GM19468 (cell line): Measurements from ENCODE around the gene SPATS2L.

Experiments
- ATAC-seq: cut with Tn5 transposase; IDR thresholded peaks from one replicate; pipeline ENCODE4 v1.9.1; 2021; ENCODE audit warnings: mild to moderate bottlenecking, moderate library complexity, moderate number of reproducible peaks; ENCODE audit not compliant: unreplicated experiment; ENCODE audit errors: extremely low read depth

Gene SPATS2L

DNA sequence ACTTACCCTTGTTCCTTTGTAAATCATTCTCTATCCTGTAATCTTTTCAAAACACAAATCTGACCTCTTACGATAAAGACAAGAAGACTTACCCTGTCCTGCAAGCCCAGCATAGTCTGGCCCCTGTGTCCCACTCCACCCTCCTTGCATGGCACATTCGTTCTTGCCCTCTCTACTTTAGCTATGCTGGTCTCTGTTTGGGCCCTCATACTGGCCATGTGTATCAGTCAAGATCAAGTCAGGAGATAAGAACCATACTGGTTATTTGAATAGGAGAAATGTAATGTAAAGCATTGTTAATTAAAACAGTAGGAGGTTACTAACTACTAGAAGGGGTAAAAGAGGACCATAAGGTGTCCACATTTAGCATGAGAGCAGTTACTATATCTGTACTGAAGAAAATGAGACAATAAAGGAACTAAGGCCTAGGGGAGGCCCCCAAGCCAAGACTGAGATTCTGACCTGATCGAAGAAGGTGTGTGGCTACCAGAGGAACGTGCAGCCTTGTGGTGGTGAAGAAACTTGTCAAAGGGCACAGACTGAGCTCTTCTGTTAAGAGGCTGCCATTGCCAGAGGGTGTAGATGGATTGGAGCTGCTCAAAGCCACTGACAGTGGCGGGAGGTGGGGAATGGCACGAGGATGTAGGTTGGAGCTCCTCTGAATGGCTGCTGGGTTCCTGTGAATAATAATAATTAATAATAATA is 122.6 kb downstream of the SPATS2L start:
- ATAC-seq = no peak

- ATAC-seq = no peak
Measured at GRCh38 chr2:200430017-200430416, 123.5 kb downstream of the SPATS2L start.

DNA sequence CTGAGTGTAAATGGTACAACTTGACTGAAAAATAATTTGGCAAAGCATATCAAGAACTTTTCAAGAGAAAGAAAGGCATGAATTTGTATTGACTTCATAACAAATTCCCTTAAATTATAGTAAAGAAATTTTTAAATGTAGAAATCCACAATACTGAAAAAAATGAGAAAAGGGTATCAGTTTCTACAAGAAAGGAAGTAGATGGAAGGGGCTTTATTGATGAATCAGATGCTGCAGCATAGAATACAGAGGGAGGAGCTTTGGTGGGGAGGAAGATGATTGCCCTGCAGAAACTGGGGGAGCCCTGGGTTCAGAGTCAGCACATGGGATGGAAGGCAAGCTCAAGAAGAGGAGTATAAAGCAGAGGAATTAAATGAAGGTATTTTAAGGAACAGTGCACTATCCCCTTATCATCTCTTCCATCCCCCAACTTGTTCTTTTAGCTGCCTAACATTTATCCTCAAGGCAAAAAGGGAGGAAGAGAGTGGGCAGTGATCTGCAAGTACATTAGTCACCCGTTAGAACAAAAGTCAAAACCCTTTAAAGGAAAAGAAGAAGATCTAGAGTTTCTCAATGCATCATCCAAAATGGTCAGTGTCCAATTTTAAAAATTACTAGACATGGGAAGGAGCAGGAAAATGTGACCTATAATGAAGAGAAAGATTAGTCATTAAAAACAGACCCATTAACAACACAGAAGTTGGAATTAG is 125.7 kb downstream of the SPATS2L start:
- no peak for ATAC-seq

- no peak for ATAC-seq
Measured at GRCh38 chr2:200435379-200435778, 128.9 kb downstream of the SPATS2L start.

DNA sequence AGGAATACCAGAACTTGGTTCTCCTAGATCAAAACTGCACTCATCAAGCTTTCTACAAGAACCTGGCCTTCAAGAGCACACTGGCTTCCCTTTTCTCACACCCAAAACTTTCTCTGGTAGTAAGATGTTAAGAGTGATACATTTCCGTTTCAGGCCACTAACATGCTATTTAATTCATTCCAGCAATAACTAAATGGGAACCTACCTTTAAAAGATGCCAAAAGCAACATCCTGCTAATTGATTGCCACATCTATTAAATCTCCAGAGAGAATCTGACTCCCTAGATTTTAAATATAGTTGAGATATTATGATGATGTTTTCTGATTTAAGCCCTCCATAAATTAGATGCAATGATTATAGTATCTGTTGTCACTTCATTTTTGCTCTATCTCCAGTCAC is 131.8 kb downstream of the SPATS2L start:
- ATAC-seq = no peak

DNA sequence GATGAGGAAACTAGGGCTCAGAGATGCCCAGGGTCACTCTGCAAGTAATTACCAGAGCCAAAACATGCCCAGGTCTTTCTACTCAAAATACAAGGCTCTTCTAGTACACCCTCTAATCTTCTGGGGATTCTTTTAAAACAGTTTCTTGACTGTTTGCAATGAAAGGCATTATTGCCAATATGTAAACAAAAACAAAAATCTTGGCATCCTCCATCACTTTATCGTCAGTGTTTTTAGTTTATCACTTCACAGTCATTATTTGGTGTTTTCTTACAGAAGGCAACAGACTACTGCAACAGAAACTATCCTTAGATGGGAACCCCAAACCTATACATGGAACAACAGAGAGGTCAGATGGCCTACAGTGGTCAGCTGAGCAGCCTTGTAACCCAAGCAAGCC is 132.4 kb downstream of the SPATS2L start:
- no peak for ATAC-seq

DNA sequence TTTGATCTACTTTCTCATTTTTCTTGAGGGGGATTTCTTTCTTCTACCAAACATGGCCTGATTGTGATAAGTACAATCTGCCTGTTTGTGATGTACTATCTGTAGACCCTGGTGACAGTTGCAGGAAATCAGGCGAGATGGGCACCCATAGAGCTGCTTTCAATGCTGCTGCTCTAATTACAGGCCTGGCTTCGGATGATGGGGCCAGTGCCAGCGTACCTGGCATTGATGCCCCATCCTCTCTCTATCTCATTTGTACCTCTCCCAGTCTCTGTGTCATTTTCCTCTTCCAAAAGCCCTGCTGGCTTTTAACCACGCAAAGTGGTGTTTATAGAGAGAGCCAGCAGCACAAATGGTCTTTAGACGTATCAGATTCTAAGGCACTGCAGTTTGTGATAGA is 133.5 kb downstream of the SPATS2L start:
- no peak for ATAC-seq

- ATAC-seq = no peak
Measured at GRCh38 chr2:200442471-200442870, 136.0 kb downstream of the SPATS2L start.

- no peak for ATAC-seq
Measured at GRCh38 chr2:200443376-200443775, 136.9 kb downstream of the SPATS2L start.

DNA sequence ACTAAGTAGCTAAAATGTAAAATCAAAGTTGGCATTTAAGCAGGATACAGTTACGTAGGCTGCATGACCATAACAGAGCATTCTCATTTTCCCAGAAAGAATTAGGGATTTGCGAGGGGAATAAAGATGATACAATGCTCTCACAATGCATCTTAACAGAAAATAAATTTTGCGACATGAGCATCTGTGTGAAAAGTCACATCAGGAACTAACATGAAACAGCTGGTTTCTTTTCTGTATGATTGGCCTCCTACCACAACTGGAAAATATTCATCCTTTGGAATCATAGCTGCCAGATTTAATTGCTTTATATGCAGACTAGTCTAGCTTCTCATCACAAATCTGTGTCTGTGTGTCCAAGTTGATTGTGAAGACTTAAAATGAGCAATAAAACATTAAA is 137.4 kb downstream of the SPATS2L start:
- no peak for ATAC-seq

DNA sequence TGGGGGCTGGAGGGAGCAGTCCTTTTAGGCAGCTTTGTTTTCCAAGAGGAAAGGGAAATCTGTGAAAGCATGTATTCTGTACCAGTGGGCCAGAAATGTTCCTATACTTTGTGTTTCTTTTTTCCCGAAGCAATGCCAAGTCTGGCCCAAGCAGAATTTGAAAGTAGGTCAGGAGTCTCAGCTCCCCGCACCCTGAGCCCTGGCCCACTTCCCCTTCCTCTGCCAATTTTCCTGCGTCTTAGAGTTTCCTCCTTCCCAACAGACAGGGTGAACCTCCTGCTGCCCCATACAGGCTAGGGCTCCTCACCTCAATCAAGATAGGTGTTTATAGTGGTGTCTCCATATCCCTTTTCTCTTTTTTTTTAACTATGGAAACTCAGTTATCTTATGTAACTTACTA is 138.0 kb downstream of the SPATS2L start:
- no peak for ATAC-seq

DNA sequence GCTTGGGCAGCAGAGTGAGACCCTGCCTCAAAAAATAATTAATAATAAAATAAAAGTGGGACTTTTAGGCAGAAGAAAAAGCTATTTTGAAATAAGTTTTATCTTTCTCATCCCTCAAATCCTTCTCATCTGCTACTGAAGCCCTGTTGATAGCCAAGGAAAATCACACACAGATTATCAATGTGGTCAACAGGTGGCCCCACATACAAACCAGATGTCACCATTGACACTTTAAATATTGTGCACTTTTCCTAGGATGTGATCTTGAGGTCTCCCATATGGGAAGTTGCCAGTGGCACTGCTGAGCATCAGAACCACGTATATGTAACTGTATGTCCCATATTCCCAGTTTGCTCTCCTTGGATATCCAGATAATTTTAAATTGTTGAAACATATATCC is 138.8 kb downstream of the SPATS2L start:
- ATAC-seq = no peak

DNA sequence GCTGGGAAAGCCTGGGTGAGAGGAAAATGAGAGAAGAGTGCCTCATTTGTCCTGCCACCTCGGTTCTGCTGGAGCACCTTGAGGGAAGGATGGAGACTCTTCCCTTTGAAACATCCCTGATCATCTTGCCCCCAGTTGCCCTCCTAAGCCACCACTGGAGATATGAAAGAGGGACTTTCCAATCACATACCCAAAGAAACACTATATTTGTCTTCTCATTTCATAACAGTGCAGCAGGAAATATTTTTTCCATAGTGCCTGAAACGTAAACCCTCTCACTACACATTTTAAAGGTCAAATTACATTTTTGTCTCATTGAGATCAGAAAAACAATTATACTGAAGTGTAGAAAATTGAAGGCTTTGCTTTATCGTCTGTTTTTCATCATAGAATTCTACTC is 140.1 kb downstream of the SPATS2L start:
- no peak for ATAC-seq

DNA sequence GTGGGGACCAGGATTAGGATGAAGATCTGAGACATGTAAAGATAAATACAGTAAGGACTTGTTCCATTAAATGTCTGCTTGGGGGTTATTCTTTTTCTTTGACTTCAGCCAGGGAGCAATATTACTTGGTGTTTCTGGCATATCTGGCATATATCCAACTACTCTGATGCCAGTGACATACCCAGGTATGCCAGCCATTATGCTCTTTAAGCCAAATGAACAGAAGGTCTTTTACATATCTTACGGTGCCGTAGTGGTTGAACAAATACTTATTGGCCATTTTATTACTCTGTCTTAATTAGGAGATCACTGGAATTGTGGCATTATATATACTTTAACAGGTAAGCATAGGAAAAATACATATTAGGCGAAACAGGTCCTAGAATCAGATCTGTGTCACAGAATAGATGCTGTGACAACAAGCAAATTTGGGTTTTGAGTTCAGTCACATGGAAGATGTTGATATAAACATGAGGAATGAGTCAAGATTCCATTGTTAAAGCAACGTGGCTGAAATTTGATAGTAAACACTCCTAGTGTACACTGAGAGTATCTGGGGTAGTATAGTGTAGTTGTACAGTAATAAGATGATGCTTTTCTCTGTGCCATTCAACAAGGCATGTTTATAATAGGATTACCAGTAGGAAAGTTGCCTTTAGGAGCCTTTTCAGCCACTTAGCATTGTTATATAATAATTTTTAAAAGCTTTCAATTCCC is 140.8 kb downstream of the SPATS2L start:
- no peak for ATAC-seq

- no peak for ATAC-seq
Measured at GRCh38 chr2:200448455-200448854, 142.0 kb downstream of the SPATS2L start.

- ATAC-seq = no peak
Measured at GRCh38 chr2:200449149-200449548, 142.7 kb downstream of the SPATS2L start.

DNA sequence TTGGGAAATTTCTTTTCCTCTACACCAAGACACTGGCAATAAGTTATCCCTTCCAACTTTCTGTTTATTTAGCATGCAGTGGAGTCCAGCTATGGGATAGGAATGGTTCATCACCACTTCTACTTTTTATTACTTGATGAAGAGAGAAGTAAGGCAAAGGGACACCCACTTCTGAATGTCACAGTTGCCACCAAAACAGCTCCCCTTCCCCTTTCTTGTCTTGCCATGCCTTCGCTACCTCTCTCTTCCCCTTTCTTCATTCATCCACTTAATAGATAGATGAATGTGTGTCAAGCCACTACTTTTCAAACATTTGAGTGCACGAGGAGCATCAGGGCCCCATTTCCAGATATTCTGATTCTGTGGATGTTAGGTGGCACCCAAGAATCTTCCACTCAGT is 143.8 kb downstream of the SPATS2L start:
- no peak for ATAC-seq

GRCh38 chr2:200451511-200451910 is 145.0 kb downstream of the SPATS2L start:
- no peak for ATAC-seq

GRCh38 chr2:200452377-200452776 is 145.9 kb downstream of the SPATS2L start:
- no peak for ATAC-seq

DNA sequence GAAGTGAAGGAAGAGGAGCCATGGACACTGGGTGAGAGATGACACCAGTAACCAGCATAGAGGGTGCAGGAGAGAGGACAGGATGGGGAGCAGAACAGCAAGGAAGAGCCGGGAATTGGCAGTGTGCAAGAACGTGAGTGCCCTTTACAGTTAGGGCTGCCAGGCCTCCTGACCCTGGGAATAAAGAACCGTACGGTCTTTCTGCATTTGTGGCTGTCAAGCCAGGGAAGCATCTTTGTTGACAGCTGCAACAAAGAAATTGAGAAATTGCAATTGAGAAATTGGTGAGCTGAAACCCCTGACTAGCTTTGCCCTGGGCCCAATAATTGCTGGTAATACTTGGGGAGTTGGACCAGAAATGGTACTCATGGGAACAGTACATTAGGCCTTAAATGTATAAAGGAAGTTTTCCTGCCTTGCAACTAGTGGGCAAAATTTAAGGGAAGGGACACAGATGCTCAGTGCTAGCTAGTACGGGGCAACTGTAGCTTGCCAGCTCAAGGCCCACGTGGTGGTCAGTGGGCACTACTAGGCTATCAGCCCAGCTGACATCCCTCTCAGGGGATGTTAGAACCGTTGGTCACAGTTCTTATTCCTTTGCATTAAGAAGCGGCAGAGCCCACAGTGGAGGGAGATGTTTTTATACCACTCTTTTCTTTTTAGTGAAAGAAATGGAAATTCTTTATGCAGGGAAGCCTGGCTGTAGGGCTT is 146.8 kb downstream of the SPATS2L start:
- ATAC-seq = no peak
